KG1 (cell line): ENCODE measurements around the gene C1RL.

Source experiments
- DNase-seq: peaks from one replicate; lab custom pipeline; 2025; lab: John Stamatoyannopoulos, UW

The C1RL gene

DNA sequence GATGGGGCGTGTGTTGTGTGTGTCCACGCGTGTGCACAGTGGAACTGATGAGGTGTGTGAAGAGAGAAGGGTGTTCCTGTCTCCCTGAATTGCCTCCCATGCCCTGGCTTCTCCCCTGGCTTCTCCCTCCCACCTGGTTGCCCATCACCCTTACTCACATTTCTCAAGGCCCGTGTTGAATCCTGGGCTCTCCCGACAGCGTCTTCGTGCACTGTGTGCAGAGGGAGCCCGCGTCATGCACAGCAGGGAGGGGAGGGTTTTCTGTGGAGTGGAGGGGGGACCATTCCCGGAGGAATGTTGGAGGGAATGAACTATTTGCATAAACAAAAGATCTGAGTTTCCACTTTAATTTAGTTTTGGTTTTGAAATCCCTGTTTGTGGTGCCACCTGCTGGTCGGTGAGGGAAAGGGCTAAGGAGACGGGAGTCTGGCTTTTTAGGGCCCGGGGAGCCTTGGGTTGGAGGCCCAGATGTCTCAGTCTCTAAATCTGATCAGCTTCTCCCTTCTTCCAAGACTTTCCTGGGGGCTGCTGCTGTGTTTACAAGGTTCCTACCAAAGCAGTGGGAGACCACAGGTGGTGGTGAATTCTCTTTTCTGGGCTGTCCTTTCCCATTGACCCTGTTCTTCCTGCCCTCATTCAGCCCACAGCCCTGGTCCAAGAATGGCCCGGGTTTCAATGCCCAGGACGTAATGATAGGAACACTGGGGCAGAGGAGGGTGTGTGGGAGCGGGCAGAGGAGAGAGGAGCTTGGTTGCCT, 16.6 kb downstream of the C1RL start, which contains the start of gene C1R:
Gene C1R, minus strand, starts transcription at position 217 of the 757 bp plus-strand sequence. Its CDS starts 57 bp downstream, at position 160.
- peak; percentile 50 for DNase-seq

DNA sequence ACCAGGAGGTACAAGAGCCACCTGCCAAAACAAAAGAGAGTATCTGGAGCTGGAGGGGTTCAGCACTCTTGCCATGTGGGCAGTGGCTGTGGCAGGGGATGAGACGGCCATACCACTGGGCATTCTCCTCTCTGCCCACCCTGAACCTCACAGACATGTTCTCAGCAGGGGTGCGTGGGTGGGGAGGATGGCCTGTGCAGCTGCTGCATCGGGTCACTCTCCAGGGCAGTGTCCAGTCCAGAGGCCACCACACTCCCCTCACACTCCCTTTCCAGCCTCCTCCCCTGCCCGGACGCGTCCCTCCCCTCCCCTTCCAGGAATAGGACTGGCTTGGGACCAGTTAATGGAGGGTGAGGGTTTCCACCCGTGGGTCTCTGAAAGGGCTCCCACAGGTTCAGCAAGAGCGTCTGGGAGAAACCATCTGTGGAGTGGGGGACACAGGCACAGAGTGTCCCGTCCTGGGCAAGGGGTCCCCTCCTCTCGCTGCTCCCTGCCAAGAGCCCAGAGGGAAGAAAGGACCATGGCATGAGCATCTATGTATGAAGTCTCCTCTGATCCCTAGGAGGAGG, 17.3 kb downstream of the C1RL start:
- DNase-seq: no peak

- DNase-seq: no peak
Measured at GRCh38 chr12:7091171-7091570, 17.8 kb downstream of the C1RL start.

GRCh38 chr12:7090222-7090998, 18.6 kb downstream of the C1RL start:
- DNase-seq: no peak

DNA sequence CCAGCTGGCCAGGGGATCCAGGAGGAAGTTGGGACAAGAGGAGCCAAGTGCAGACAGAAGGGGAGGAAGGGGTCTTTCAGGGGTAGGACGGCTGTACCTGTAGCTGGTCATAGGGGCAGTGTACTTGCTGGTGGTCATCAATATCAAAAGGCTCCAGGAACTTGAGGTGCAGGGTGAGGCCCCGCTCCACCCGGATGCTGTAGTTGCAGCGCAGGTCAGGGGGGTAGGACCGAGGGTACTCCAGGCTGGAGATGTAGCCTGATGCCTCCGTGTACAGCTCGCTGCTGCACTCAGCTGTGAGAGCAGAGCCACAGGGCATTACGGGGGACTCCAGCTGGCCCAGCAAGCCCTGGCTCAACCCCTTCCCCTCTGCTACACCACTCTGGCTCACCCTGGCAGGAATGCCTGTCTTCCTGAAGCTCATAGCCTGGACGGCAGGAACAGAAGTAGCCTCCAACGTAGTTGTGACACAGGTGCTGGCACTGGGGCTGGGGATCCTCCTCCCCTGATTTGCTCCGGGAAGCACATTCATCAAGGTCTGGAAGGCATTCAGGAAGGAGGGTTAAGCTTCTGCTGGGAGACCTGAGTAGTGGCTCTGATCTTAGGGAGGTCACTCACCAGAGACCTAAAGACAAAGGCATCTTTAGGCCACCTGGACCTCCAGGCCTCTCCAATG, 19.7 kb downstream of the C1RL start:
- no peak for DNase-seq

DNA sequence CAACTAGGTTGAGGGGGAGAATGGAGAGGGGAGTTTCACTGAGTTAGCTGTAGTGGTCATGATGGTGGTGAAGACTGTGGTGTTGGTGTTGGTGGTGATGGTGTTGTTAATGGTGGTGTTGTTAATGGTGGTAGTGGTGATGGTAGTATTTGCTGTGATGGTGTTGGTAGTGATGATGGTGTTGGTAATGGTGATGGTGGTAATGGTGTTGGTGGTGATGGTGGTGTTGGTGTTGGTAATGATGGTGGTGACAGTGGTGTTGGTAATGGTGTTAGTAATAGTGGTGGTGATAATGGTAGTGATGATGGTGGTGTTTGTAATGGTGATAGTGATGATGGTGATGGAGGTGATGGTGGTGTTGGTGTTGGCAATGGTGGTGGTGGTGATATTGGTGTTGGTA, 25.9 kb downstream of the C1RL start:
- DNase-seq: no peak

GRCh38 chr12:7081037-7081436, 28.0 kb downstream of the C1RL start:
- DNase-seq: no peak

DNA sequence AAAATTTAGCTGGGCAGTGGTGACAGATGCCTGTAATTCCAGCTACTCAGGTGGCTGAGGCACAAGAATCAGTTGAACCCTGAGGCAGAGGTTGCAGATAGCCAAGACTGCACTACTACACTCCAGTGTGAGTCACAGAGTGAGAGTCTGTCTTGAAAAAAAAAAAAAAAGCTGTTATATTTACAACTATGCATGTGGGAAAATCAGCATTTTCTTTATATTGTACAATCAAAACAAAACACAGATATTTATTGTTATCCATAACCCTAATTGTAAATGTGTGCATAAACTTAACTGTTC, 29.2 kb downstream of the C1RL start:
- DNase-seq: no peak

- DNase-seq: no peak
Measured at GRCh38 chr12:7078163-7078562, 30.9 kb downstream of the C1RL start.

DNA sequence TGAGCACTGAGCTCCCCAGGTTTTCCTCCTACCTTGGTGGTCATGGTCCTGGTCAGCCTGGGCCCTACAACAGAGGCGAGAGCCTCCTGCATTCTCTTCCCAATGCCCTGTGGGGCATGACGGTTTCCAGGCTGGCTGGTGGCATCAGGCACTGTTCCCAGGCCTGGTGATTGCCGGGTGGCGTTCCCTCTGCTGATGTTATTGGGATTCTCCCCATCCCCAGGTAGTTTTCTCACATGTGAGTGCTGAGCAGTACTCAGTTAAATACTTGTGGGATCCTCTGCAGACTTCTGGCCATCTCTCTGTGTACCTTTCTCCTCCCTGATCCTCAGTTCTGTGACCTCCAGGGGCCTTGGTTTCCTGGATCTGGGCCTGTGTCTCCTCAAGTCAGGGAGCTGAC, 32.5 kb downstream of the C1RL start:
- no peak for DNase-seq

DNA sequence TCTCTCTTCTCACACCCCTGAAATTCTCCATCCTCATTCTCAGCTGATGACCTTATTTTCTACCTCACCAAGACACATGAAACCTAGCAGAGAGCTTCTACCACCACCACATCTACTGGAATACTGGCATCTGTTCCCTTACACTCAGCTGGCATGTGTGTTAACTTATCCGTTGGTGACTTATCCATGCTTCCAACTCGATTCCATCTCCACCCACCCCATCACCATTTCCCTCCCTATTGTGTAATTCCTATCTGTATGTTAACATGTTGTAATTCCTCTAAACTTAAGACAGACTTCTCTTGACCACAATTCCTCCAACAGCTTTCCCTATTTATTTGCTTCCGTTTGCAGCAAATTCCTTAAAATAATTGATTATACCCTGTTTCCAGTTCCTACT, 33.1 kb downstream of the C1RL start:
- DNase-seq: no peak

- DNase-seq: no peak
Measured at GRCh38 chr12:7075518-7075917, 33.5 kb downstream of the C1RL start.

GRCh38 chr12:7073946-7074345, 35.1 kb downstream of the C1RL start:
- DNase-seq: no peak

GRCh38 chr12:7072554-7072953, 36.5 kb downstream of the C1RL start:
- no peak for DNase-seq

- no peak for DNase-seq
Measured at GRCh38 chr12:7072035-7072434, 37.0 kb downstream of the C1RL start.

DNA sequence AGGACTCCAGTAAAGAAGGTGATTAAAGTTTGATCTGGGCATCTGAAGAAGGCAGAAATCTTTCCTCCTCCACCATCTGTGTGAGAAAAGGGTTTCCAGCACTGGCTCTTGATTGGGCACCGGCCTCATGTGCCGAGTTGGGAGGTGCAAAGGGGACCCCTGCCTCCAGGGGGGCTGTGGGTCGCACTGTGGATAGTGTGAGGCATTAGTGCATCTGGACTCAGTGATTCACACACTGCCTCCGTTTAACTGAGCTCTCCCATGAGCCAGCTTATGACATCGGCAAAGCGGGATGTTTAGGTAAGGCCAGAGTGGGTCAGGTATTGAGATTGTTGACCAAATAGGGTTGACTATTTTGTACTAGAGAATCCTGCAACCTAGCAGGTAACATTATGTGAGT, 39.6 kb downstream of the C1RL start:
- no peak for DNase-seq

- no peak for DNase-seq
Measured at GRCh38 chr12:7068994-7069346, 40.0 kb downstream of the C1RL start.

DNA sequence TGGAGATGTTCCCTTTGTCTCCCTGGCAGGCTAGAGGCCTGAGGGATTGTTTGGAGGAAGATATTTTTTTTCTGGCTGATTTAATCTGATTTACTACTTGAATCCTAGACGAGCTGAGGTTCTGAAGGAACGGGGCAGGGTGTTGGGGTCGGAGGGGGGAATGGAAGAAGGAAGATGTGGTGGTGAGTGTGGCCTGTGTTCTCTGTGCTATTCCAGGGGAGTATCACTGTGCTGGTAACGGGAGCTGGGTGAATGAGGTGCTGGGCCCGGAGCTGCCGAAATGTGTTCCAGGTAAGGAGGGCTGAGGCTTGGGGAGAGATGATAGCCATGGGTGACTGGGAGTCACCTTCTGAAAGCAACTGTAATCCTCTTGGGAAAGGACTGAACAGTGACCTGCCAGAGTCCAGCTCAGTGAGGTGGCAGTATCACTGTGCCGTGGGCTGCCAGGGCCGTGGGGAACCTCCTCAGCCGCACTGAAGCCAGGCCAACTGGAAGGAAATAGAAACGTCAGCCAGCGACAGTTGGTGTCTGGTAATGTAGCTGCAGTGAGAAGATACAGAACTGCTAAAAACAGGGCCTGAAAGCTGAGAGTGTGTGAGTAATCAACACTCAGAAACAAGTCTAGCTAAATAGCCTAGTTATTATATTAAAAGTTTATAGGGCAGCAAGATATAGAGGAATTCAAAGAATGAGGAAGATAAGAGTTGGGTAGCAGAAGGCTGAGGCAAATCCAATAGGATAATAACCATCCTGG, 40.6 kb downstream of the C1RL start:
- peak; percentile 29 for DNase-seq

GRCh38 chr12:7067096-7067495, 41.9 kb downstream of the C1RL start:
- DNase-seq: no peak

DNA sequence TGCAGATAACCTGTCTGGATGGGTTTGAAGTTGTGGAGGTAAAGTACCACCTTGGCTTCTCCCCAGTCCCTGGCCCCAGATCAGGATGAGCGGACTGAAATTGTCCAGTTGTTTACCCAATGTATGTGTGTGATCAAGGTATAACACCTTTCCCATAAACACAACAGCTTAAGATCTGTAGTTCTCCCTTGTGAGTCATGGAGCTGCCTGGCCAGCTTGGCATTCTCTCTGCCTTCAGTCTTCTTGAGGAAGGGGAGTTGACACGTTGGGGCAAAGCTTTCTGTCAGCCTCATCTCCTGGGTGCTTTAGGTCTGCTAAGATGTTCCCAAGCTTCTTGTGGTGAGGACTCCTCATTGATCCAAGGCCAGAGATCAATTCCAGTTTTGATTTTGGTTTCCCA, 42.4 kb downstream of the C1RL start:
- DNase-seq: no peak

DNA sequence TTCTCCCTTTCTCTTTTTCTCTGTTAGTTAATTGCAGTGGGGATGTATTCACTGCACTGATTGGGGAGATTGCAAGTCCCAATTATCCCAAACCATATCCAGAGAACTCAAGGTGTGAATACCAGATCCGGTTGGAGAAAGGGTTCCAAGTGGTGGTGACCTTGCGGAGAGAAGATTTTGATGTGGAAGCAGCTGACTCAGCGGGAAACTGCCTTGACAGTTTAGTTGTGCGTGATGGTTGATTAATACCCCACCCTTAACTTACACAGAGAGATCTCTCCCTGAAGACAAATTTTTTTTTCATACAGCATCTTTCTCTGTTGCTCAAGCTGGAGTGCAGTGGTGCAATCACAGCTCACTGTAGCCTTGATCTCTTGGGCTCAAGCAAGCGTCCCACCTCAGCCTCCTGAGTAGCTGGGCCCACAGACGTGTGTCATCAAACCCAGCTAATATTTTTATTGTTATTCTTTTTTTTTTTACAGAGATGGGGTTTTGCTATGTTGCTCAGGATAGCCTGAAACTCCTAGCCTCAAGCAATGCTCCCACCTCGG, 43.9 kb downstream of the C1RL start:
- DNase-seq: no peak

DNA sequence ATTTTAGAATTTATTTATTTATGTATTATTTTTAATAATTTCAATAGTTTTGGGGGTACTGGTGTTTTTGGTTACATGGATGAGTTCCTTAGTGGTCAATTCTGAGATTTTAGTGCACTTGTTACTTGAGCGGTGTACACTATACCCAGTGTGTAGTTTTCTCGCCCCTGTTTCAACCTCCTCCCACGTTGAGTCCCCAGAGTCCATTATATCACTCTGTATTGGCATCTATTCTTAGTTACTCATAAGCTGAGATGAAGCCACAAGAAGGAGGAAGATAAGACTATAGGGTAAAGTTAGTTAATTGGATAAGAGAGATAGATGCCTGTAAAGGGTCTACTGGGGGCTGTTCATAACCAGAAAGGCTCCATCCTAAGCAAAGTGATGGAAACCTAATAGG, 44.5 kb downstream of the C1RL start:
- DNase-seq: no peak
